Islet precursor cell (in vitro differentiated cells): Measurements from ENCODE around the gene KCNJ9.
A peak's percentile ranks its signal among the peaks of the same experiment; 100 is the strongest.
"Not testable (repeated sequence)": the region's sequence is repeated elsewhere in the genome, so short reads cannot be mapped to it uniquely, and the experiment has no call there.

Experiments used
- DNase-seq: peaks from one replicate; pipeline ENCODE4 v3.0.0-alpha.2; 2018

KCNJ9 gene

GRCh38 chr1:160081261-160081936 lies at the start of gene KCNJ9:
TSS of gene KCNJ9 (plus strand) at chr1:160081538. CDS start at chr1:160084031, 2,493 bp downstream.
- DNase-seq, result no peak

DNA sequence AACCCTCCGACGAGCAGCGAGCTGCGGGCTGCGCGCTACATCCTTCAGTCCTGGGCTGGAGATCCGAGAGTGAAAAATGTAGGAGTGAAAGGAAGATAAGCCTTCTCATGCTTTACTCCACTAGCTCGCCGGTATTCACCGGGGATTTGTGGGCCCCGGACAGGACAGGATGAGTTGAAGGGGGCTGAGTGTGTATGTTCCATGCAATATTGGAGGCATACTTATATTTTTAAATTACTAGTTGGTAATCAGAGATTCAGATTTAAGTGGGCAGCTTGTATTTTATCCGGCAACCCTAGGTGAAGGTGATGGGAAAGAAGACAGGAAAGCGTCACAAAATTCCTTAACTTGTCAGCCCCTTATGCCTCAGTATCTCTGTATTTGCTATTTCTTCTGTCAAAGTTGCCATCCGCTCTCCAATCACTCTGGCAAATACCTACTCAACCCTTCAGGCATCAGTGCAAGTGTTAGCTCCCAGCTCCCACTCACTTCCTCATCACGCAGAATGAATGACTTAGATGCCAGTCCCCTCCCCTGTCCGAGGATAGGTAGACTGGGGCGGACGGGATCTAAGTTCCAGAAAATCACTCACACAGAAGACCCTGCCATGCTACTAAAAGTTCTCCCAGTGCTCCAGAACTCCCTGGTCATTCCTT lies 49.0 kb upstream of the KCNJ9 start:
- DNase-seq, result peak; percentile 52

GRCh38 chr1:160040476-160040875 lies 40.9 kb upstream of the KCNJ9 start:
- DNase-seq, result no peak

GRCh38 chr1:160043543-160043942 lies 37.8 kb upstream of the KCNJ9 start:
- DNase-seq, result peak; percentile 25

- no peak for DNase-seq
Measured at GRCh38 chr1:160045653-160046052, 35.7 kb upstream of the KCNJ9 start.

DNA sequence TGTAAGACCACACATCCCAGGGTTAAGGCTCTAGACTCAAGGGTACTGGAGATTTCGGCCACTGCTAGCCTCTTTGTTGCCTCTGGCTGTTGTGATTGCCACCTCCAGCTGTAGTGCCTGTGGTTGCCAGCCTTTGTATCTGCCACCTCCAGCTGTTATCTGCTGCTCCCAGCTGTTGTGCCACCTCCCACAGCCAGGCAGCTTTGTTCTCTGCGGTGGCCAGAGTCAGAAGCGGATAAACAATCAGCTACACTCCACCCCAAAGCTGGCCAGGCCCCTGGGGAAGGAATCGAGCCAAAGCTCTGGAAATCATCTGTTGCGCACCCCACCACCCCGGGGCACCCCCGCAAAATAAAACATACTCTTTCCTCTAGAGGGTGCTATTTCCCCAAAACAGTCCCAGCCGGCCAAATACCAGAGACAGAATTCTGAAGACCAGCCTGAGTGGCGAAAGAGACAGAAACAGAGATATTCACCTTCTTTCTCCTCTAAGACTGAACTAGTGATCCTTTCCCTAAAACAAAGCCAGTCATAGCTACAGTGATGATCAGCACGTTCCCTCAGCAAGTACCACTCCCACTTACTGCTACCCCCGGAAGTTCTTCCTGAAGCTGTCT lies 34.7 kb upstream of the KCNJ9 start:
- peak; percentile 59 for DNase-seq

DNA sequence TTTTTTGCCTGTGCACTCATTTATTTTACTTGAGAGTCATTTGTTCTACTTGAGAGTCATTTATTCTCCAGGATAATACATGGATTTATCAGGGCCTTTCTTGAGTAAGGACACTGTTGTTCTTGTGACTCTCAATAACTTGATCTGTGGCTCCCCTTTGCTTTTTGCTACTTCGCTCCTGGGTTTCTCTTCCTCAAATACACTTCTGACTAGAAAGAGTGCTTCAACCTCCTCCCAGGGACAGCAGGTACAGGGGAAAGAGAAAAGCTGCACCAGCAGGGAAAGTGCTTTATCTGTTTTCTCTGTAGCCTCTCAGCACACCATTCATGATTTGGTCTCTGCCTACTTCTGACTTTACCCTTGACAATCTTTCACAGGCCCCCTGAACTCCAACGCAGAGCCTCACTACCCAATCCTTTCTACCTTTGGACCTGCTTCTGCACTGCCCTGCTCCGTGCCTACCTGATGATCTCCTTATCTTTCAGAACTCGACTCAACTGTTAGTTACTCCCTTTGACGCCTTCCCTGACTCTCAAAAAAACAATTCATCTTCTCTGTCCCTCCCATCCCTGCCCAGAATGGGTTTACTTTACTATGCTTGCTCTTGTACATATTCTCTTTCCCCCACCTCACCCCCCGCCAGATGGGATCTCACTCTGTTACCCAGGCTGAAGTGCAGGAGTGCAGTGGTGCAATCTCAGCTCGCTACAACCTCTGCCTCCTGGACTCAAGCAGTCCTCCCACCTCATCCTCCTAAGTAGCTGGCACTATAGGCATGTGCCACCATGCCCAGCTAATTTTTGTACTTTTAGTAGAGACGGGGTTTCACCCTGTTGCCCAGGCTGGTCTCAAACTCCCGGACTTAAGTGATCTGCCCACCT lies 34.0 kb upstream of the KCNJ9 start:
- DNase-seq, result peak; percentile 27

DNA sequence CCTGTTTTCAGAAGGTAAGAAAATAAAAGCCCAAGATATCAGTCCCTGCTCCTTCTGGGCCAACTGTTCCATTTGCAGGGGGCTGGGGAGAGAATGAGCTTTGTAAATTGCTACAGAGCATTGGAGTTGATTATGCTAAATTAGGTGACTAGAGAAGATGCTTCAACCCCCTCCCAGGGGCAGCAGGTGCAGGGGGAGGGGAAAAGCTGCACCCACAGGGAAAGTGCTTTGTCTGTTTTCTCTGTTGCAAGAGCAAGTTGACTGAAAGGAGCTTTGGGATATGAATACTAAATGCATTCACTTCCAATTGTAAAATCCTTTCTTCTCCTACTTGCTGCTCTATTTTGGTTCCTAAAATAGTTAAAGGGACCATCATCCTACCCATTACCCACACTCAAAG lies 33.0 kb upstream of the KCNJ9 start:
- DNase-seq, result peak; percentile 22

GRCh38 chr1:160049101-160049500 lies 32.2 kb upstream of the KCNJ9 start:
- DNase-seq, result no peak

DNA sequence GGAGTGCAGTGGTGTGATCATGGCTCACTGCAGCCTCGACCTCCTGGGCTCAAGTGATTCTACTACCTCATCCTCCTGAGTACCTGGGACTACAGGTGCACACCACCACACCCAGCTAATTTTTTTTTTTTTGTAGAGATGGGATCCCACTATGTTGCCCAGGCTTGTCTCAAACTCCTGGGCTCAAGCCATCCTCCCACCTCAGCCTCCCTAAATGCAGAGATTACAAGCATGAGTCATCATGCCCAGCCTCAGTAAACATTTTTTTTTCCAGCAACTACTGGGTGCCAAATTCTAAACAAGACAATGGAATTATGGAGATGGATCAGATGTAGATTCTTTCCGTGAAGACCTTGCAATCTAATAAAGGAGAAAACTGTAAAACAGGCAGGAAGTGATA lies 31.2 kb upstream of the KCNJ9 start:
- DNase-seq, result not testable (repeated sequence)

DNA sequence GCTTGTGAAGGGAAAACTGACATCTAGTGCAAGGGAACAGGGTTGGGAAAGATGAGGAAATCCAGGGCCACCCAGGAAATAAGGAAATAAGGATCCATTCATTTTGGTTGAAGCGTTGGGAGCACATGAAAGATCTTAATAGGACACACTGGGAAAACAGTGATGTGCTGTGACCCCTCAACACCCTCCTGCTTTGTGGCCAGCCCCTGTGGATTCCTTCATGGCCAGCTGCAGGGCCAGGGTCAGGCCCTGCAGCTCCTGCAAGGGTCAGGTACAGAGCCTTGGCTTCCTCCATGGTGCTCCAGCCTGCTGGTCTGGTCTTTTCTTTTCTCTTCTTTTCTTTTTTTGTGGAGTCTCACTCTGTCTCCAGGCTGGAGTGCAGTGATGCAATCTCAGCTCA lies 30.7 kb upstream of the KCNJ9 start:
- DNase-seq, result no peak

GRCh38 chr1:160052936-160053335 lies 28.4 kb upstream of the KCNJ9 start:
- peak; percentile 41 for DNase-seq

DNA sequence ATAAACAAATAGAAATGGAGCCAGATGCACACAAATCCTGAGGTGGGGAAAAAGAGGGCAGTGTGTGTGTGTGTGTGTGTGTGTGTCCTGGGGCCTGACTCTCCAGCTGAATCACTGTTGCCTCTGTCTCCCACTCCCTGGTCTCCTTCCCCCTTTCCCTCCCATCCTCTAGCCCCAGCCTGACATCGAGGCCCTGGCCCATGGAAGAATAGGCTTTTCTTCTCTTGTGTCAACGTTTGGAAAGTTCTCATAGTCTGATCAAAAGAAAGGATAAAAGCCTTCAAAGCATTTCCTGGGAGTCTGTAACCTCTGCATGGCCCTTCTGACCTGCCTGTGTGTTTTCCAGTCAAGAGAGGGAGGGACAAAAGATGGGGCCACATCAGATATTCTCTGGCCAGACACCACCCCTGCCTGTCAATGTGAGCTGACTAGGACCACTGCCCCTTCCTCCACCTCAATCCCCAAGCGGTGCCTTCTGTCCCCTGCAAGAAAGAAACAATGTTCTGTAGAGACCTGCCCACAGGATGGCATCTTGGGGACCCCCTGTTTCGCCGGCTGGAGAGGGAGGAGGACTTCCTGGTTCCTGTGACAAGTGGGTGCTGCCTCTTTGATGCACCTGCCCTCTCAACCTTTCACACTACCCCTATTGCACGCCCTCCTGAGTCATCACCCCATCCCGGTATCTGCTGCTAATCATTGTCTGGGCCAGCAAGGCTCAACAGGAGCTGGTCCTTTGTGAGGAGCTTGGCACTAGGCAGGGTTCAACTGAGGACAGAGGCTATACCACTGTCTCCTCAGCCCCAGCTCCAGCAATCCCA lies 27.6 kb upstream of the KCNJ9 start:
- DNase-seq, result peak; percentile 41

DNA sequence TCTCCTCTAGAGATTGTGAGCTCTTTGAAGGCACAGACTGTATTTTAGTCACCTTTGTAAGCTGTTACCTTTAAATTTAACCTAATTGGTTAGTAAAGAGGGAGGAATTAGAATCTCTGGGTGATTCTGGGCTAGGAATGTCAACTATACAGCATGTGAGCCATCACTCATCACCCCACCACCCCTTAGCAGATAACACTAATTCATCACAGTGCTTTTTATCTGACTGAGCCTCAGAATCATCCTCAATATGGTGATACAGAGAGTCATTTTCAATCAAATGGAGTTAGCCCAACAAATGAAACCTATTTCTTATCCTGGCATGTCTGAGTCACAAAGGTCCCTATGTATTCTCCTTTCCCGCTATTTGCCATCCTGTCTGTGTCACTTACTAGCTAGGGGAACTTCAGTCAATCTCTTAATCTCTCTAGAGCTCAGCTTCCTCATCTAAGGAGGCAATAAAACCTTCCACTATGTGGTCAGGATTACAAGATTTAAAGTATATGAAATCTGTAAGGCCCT lies 24.6 kb upstream of the KCNJ9 start:
- no peak for DNase-seq

GRCh38 chr1:160058087-160058486 lies 23.3 kb upstream of the KCNJ9 start:
- no peak for DNase-seq

GRCh38 chr1:160061369-160062229 lies 19.7 kb upstream of the KCNJ9 start:
- peak; percentile 79 for DNase-seq

GRCh38 chr1:160062230-160062532 lies 19.2 kb upstream of the KCNJ9 start:
- DNase-seq, result no peak

GRCh38 chr1:160063176-160063575 lies 18.2 kb upstream of the KCNJ9 start:
- no peak for DNase-seq

- DNase-seq, result no peak
Measured at GRCh38 chr1:160064164-160064563, 17.2 kb upstream of the KCNJ9 start.

DNA sequence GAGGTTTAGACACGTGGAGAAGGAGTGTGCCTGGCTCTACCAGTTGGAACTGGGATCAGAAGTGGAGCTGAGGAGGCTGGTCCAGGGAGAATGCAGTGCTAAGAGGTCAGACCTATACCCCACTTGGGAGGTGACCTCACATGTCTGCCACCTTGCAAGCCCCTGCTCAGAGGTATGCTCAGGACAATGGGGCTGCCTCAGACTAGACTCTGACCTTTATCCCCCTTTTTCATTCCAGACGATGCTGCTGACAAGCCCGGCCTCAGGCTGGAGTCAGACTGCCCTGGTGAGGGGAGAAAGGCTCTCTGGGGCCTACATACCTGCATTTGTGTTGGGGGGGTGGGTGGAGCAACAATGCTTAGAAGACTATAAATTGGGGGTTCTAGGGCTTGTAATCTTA lies 16.6 kb upstream of the KCNJ9 start:
- DNase-seq, result peak; percentile 69
